K562 (cell line): ENCODE results near the gene RCC1. TPM values are rescaled to one million over a fixed set of nuclear protein-coding genes. Genes with fewer than 3 reads are reported as not detected.
A peak's percentile ranks its signal among the peaks of the same experiment; 100 is the strongest.

Experiments used
- ATAC-seq: fragments of 200-7000 bp; cut with Tn5 transposase; 3 replicates; pipeline ENCODE4 v1.9.1; 2020; ENCODE audit warnings: moderate library complexity
- BruUV-seq: library from RNA; stranded (reverse); fragments of 400-500 nt; replicated peaks from 2 replicates; lab custom pipeline; 2021; lab: Mats Ljungman, UMichigan
- CTCF ChIA-PET: fragments of 300-600 bp; formaldehyde crosslinking; extraction: SDS; loops from one replicate; lab custom pipeline; 2021; ENCODE audit warnings: low intra/inter-chr PET ratio; lab: Yijun Ruan, JAX
- POLR2A ChIA-PET: fragments of 300-600, 350-650 bp; sonication (Branson Sonifier 250); formaldehyde crosslinking; extraction: SDS; loops from one replicate; lab custom pipeline; 2021; ENCODE audit warnings: antibody characterized with exemption, inconsistent platforms; lab: Yijun Ruan, JAX
- DNase-seq, 4 experiments: peaks; one replicate each; pipeline versions ENCODE4 v3.0.0 to v3.0.0-alpha.2; 2011 to 2018; ENCODE audit warnings: low spot score in 3 of 4, mixed read lengths in 3 of 4; ENCODE audit errors: extremely low read depth in 1 of 4
- FAIRE-seq: peaks from 2 replicates; lab custom pipeline; 2011; peaks lifted over from hg19 to GRCh38; lab: Jason Lieb, UNC
- H2AFZ ChIP-seq: 2 replicates; pipeline ENCODE4 v1.6.0; 2011; ENCODE audit warnings: low read depth, low read length, control low read depth, inconsistent platforms
- H3K27ac ChIP-seq: fragments of 200-600 bp; 3 replicates; pipeline ENCODE4 v1.8.0; 2011; ENCODE audit warnings: low read depth, mild to moderate bottlenecking, control low read depth, inconsistent platforms, low read length, moderate library complexity, mixed read lengths; ENCODE audit errors: extremely low read depth
- H3K27me3 ChIP-seq, 2 experiments: fragments of 300-600 bp in 1 of 2; 2 replicates in 1 of 2; 3 replicates in 1 of 2; pipeline versions ENCODE4 v1.6.0 to v1.8.0; 2011; ENCODE audit warnings: inconsistent platforms in 2 of 2, low read length in 2 of 2, mild to moderate bottlenecking in 1 of 2, mixed read lengths in 1 of 2, moderate library complexity in 1 of 2; ENCODE audit not compliant: control insufficient read depth in 2 of 2, insufficient read depth in 2 of 2
- H3K36me3 ChIP-seq: fragments of 300-600 bp; 3 replicates; pipeline ENCODE4 v1.8.0; 2011; ENCODE audit warnings: mild to moderate bottlenecking, low read length, inconsistent platforms; ENCODE audit not compliant: control insufficient read depth, insufficient read depth
- H3K4me1 ChIP-seq, 2 experiments: fragments of 200-600 bp in 1 of 2; replicated peaks in 1 of 2; 2 replicates in 1 of 2; 3 replicates in 1 of 2; pipeline versions ENCODE4 v1.5.1 to v1.8.0; 2011; ENCODE audit warnings: inconsistent platforms in 2 of 2, low read length in 2 of 2, mild to moderate bottlenecking in 1 of 2, mixed read lengths in 1 of 2, moderate library complexity in 1 of 2; ENCODE audit not compliant: control insufficient read depth in 2 of 2, insufficient read depth in 2 of 2
- H3K4me2 ChIP-seq: 2 replicates; pipeline ENCODE4 v1.6.1; 2011; ENCODE audit warnings: low read length, control low read depth, inconsistent platforms, mixed read lengths; ENCODE audit not compliant: insufficient read depth
- H3K4me3 ChIP-seq: fragments of 200-600 bp; sonication (generic), shearing (Covaris generic); 2 replicates; pipeline ENCODE4 v1.5.1; 2016; ENCODE audit warnings: control low read depth, inconsistent platforms
- H3K79me2 ChIP-seq: fragments of 200-600 bp; 3 replicates; pipeline ENCODE4 v1.8.0; 2011; ENCODE audit warnings: low read length, inconsistent platforms; ENCODE audit not compliant: control insufficient read depth, insufficient read depth
- H3K9ac ChIP-seq, 2 experiments: 2 replicates each; pipeline versions ENCODE4 v1.6.0 to v1.6.1; 2011; ENCODE audit warnings: low read depth in 2 of 2, low read length in 2 of 2, control low read depth in 1 of 2, inconsistent platforms in 1 of 2, mild to moderate bottlenecking in 1 of 2, mixed read lengths in 1 of 2; ENCODE audit not compliant: insufficient read depth in 1 of 2
- H3K9me1 ChIP-seq: one replicate; pipeline ENCODE4 v1.6.0; 2011; ENCODE audit warnings: inconsistent platforms, mild to moderate bottlenecking, low read length, moderate library complexity; ENCODE audit not compliant: control insufficient read depth, insufficient read depth
- H3K9me3 ChIP-seq: replicated peaks from 2 replicates; pipeline ENCODE4 v1.5.1; 2011; ENCODE audit warnings: low read depth, low read length, inconsistent platforms; ENCODE audit not compliant: control insufficient read depth, insufficient read depth
- H4K20me1 ChIP-seq: replicated peaks from 2 replicates; pipeline ENCODE4 v1.6.1; 2011; ENCODE audit warnings: low read length, inconsistent platforms, mixed read lengths; ENCODE audit not compliant: control insufficient read depth, insufficient read depth
- CHD2 ChIP-seq: IDR thresholded peaks from 2 replicates; pipeline ENCODE4 v1.6.1; 2011; ENCODE audit warnings: low read depth, low read length
- LARP7 ChIP-seq: fragments of 450-650 bp; IDR thresholded peaks from 2 replicates; pipeline ENCODE4 v1.6.1; 2016
- MYNN ChIP-seq, 2 experiments: sonication (generic); formaldehyde crosslinking in 1 of 2; IDR thresholded peaks; 2 replicates each; pipeline versions ENCODE4 v1.5.0 to v1.6.1; 2016 to 2020; ENCODE audit warnings: antibody characterized with exemption in 1 of 2, missing genetic modification reagents in 1 of 2
- PHB2 ChIP-seq: fragments of 450-650 bp; IDR thresholded peaks from 2 replicates; pipeline ENCODE4 v1.6.1; 2017; ENCODE audit warnings: low read depth
- PHF20 ChIP-seq: fragments of 450-650 bp; IDR thresholded peaks from 2 replicates; pipeline ENCODE4 v1.6.1; 2018; ENCODE audit not compliant: partially characterized antibody
- POLR2A ChIP-seq: fragments of 450-650 bp; conservative IDR thresholded peaks from 2 replicates; pipeline ENCODE4 v1.6.1; 2016
- SMAD3 ChIP-seq: fragments of 450-650 bp; formaldehyde crosslinking; conservative IDR thresholded peaks from 2 replicates; pipeline ENCODE4 v1.4.0; 2020; ENCODE audit warnings: mild to moderate bottlenecking
- SUPT5H ChIP-seq: fragments of 450-650 bp; IDR thresholded peaks from 2 replicates; pipeline ENCODE4 v1.6.1; 2016
- TFAM ChIP-seq: fragments of 250-450 bp; sonication (Bioruptor Pico); conservative IDR thresholded peaks from 2 replicates; pipeline ENCODE4 v1.5.0; 2021; ENCODE audit warnings: mild to moderate bottlenecking, moderate library complexity
- WGBS: fragments of 100-300 bp; shearing (Covaris generic); methylation state at CpG from one replicate; pipeline ENCODE4 v1.1.6; 2016; ENCODE audit warnings: low coverage, mixed read lengths; ENCODE audit not compliant: insufficient coverage; ENCODE audit errors: missing lambda C conversion rate; 5-methylcytosine and 5-hydroxymethylcytosine counted together
- in situ Hi-C: fragments of 300-500 bp; cut with MboI; formaldehyde crosslinking; loops from 4 replicates; pipeline ENCODE4 v1.15.0; 2018; ENCODE audit warnings: inconsistent platforms, mixed read lengths
- intact Hi-C: fragments of 100-400 bp; cut with micrococcal nuclease; formaldehyde crosslinking; loops from 2 replicates; pipeline ENCODE4 v1.14.2; 2022
- polyA plus RNA-seq, 8 experiments: library from polyadenylated mRNA; depleted of rRNA in 4 of 8; stranded (reverse) in 5 of 8; unstranded in 3 of 8; fragments of >200 nt; fragmentation: Nextera tagmentation in 2 of 8; fragmentation: Illumina TruSeq in 1 of 8; extraction: Ambion mirVana in 2 of 8; extraction: Trizol in 1 of 8; gene quantifications; 2 replicates each; pipeline versions ENCODE4 v1.2.1 to v1.2.3, GENCODE V29; 2011 to 2014; ENCODE audit warnings: inconsistent platforms in 1 of 8, missing spikeins in 1 of 8
- total RNA-seq, 7 experiments: library from RNA; depleted of rRNA in 6 of 7; stranded (reverse); fragments of >200 nt in 6 of 7; fragmentation: Illumina TruSeq in 2 of 7; extraction: Trizol in 2 of 7; gene quantifications; 2 replicates each; pipeline versions ENCODE4 v1.2.1 to v1.2.3, GENCODE V29; 2011 to 2021; ENCODE audit warnings: low replicate concordance in 1 of 7
- TF ChIP-seq, protein P1 (sequence below): sonication (generic); formaldehyde crosslinking; IDR thresholded peaks from 2 replicates; pipeline ENCODE4 v1.8.1; 2023; ENCODE audit warnings: mild to moderate bottlenecking, missing genetic modification reagents
- TF ChIP-seq, protein P2 (sequence below): fragments of 450-650 bp; IDR thresholded peaks from 2 replicates; pipeline ENCODE4 v1.6.1; 2017; ENCODE audit warnings: mild to moderate bottlenecking, moderate library complexity
- TF ChIP-seq, protein P3 (sequence below), 2 experiments: fragments of 450-650 bp in 1 of 2; IDR thresholded peaks; 2 replicates each; pipeline ENCODE4 v1.6.1; 2011 to 2017; ENCODE audit warnings: low read depth in 2 of 2, antibody characterized with exemption in 1 of 2, borderline replicate concordance in 1 of 2, low read length in 1 of 2, mild to moderate bottlenecking in 1 of 2, mixed read lengths in 1 of 2; ENCODE audit not compliant: control insufficient read depth in 1 of 2
- TF ChIP-seq, protein P4 (sequence below): fragments of 250-450 bp; sonication (Bioruptor Pico); IDR thresholded peaks from 2 replicates; pipeline ENCODE4 v1.8.0; 2022; ENCODE audit warnings: inconsistent platforms

RCC1 gene
- total and polyA plus RNA-seq, 9 of the 15 experiments (the other 6 are each of a cell fraction or from before 2014, with no cell fraction given): 16.4 to 202 (median 107) TPM

DNA sequence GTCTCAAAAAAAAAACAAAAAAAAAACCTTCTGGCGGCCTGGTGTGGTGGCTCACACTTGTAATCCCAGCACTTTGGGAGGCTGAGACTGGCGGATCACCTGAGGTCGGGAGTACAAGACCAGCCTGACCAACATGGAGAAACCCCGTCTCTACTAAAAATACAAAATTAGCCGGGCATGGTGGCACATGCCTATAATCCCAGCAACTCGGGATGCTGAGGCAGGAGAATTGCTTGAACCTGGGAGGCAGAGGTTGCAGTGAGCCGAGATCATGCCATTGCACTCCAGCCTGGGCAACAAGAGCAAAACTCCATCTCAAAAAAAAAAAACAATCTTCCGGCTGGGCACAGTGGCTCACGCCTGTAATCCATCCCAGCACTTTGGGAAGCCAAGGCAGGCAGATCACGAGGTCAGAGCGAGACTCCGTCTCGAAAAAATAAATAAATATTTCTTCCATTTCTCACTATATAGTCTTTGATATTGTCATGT lies 8.6 kb downstream of the RCC1 start (continued):
- TF ChIP-seq, protein P1, sequence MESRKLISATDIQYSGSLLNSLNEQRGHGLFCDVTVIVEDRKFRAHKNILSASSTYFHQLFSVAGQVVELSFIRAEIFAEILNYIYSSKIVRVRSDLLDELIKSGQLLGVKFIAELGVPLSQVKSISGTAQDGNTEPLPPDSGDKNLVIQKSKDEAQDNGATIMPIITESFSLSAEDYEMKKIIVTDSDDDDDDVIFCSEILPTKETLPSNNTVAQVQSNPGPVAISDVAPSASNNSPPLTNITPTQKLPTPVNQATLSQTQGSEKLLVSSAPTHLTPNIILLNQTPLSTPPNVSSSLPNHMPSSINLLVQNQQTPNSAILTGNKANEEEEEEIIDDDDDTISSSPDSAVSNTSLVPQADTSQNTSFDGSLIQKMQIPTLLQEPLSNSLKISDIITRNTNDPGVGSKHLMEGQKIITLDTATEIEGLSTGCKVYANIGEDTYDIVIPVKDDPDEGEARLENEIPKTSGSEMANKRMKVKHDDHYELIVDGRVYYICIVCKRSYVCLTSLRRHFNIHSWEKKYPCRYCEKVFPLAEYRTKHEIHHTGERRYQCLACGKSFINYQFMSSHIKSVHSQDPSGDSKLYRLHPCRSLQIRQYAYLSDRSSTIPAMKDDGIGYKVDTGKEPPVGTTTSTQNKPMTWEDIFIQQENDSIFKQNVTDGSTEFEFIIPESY (CRISPR knock-in tag): peak; percentile 97
- TF ChIP-seq SUPT5H (peak; percentile 71), CHD2 (peak; percentile 7; the same call in 1 of the 2 replicates)

- intact Hi-C loops: loop anchor here (5.0 kb wide), 4 partner anchors 109 to 1024 kb away; partner anchors contain the start of genes PHACTR4 and WASF2
- Histone ChIP-seq H3K4me1 (peaks cover 37 to 45% of the 10 kb centered on the region in 2 experiments), H3K9ac (no peak overlapping the region), H3K4me2 (peak overlapping the region; percentile 14; the same call in 1 of the 2 replicates), H4K20me1 (peaks cover 30% of the 10 kb centered on the region), H3K36me3 (peaks cover 35% of the 10 kb centered on the region), H3K9me3 (no peaks in the 10 kb centered on the region), H3K27ac (peak overlapping the region; percentile 99; the same call in 1 of the 3 replicates), H3K4me3 (no peak overlapping the region), H3K27me3 (no peaks in the 10 kb centered on the region), H3K79me2 (peaks cover 41% of the 10 kb centered on the region), H3K9me1 (no peaks in the 10 kb centered on the region), H2AFZ (no peak overlapping the region)
- FAIRE-seq: no peak
- BruUV-seq: no TSS peak
- ChIA-PET CTCF (interaction anchor here (0.7 to 4.6 kb wide), 2 partner anchors 86 to 518 kb away, joined by 3 to 56 read pairs; no protein-coding TSS in a partner anchor), POLR2A (interaction anchor here (0.6 to 13.0 kb wide), 10 partner anchors 7 to 284 kb away, joined by 3 to 201 read pairs (median 5); partner anchors contain the start of genes RCC1, RNU11 and TRNAU1AP)
- 31% methylated on average over 1 of the region's 1 CpG for WGBS
- peak in 1 of 4 experiments; percentile 42 for DNase-seq
- in situ Hi-C loops: loop anchor here (5.0 kb wide), 1 partner anchor 86 kb away; no protein-coding TSS in a partner anchor
- no peak for ATAC-seq
- TF ChIP-seq TFAM (no peak), PHF20 (no peak), SMAD3 (CRISPR knock-in tag) (no peak), LARP7 (no peak), POLR2A (no peak), MYNN (IDR thresholded peaks at IDR 0.05) (0 out of 2 replicates have a peak, but pooled peaks have one; percentile 24), MYNN (CRISPR knock-in tag; IDR thresholded peaks at IDR 0.05) (no peak), PHB2 (no peak)
- TF ChIP-seq, protein P2, sequence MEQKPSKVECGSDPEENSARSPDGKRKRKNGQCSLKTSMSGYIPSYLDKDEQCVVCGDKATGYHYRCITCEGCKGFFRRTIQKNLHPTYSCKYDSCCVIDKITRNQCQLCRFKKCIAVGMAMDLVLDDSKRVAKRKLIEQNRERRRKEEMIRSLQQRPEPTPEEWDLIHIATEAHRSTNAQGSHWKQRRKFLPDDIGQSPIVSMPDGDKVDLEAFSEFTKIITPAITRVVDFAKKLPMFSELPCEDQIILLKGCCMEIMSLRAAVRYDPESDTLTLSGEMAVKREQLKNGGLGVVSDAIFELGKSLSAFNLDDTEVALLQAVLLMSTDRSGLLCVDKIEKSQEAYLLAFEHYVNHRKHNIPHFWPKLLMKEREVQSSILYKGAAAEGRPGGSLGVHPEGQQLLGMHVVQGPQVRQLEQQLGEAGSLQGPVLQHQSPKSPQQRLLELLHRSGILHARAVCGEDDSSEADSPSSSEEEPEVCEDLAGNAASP: no peak
- TF ChIP-seq, protein P3, sequence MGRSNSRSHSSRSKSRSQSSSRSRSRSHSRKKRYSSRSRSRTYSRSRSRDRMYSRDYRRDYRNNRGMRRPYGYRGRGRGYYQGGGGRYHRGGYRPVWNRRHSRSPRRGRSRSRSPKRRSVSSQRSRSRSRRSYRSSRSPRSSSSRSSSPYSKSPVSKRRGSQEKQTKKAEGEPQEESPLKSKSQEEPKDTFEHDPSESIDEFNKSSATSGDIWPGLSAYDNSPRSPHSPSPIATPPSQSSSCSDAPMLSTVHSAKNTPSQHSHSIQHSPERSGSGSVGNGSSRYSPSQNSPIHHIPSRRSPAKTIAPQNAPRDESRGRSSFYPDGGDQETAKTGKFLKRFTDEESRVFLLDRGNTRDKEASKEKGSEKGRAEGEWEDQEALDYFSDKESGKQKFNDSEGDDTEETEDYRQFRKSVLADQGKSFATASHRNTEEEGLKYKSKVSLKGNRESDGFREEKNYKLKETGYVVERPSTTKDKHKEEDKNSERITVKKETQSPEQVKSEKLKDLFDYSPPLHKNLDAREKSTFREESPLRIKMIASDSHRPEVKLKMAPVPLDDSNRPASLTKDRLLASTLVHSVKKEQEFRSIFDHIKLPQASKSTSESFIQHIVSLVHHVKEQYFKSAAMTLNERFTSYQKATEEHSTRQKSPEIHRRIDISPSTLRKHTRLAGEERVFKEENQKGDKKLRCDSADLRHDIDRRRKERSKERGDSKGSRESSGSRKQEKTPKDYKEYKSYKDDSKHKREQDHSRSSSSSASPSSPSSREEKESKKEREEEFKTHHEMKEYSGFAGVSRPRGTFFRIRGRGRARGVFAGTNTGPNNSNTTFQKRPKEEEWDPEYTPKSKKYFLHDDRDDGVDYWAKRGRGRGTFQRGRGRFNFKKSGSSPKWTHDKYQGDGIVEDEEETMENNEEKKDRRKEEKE (IDR thresholded peaks at IDR 0.05; ENCODE audit: borderline replicate concordance in 1 of 2, control insufficient read depth in 1 of 2, low read depth in 2 of 2, low read length in 1 of 2): no peak
- TF ChIP-seq, protein P4, sequence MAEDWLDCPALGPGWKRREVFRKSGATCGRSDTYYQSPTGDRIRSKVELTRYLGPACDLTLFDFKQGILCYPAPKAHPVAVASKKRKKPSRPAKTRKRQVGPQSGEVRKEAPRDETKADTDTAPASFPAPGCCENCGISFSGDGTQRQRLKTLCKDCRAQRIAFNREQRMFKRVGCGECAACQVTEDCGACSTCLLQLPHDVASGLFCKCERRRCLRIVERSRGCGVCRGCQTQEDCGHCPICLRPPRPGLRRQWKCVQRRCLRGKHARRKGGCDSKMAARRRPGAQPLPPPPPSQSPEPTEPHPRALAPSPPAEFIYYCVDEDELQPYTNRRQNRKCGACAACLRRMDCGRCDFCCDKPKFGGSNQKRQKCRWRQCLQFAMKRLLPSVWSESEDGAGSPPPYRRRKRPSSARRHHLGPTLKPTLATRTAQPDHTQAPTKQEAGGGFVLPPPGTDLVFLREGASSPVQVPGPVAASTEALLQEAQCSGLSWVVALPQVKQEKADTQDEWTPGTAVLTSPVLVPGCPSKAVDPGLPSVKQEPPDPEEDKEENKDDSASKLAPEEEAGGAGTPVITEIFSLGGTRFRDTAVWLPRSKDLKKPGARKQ (CRISPR knock-in tag): no peak
Observed at GRCh38 chr1:28516518-28516956, 10.7 kb downstream of the RCC1 start.
